ENCODE measurements around the gene SLC2A4RG. TPM values are rescaled to one million over a fixed set of nuclear protein-coding genes. Genes with fewer than 3 reads are reported as not detected.

Gene SLC2A4RG
- total and polyA plus RNA-seq, 2 of the 13 experiments (the other 11 are each of a cell fraction or from before 2014, with no cell fraction given): 91.4 to 95.9 TPM

- TF ChIP-seq HNRNPLL (IDR thresholded peaks at IDR 0.05; ENCODE audit: low read depth, low read length, poor library complexity, severe bottlenecking) (no peak), ZNF333 (CRISPR knock-in tag; IDR thresholded peaks at IDR 0.05; ENCODE audit: borderline replicate concordance) (no peak), HMGXB3 (CRISPR knock-in tag; IDR thresholded peaks at IDR 0.05; ENCODE audit: borderline replicate concordance) (no peak), SATB2 (CRISPR knock-in tag; IDR thresholded peaks at IDR 0.05) (no peak), ZNF567 (CRISPR knock-in tag; IDR thresholded peaks at IDR 0.05; ENCODE audit: borderline replicate concordance) (no peak), SAP130 (CRISPR knock-in tag; IDR thresholded peaks at IDR 0.05; ENCODE audit: low read depth) (peak; percentile 75), MED8 (CRISPR knock-in tag; IDR thresholded peaks at IDR 0.05; ENCODE audit: insufficient replicate concordance) (no peak), GMEB1 (CRISPR knock-in tag; IDR thresholded peaks at IDR 0.05; ENCODE audit: borderline replicate concordance) (no peak), ZKSCAN5 (CRISPR knock-in tag; IDR thresholded peaks at IDR 0.05) (no peak), HMG20B (CRISPR knock-in tag; conservative IDR thresholded peaks at IDR 0.05) (no peak), MIXL1 (CRISPR knock-in tag; IDR thresholded peaks at IDR 0.05) (no peak), MED1 (CRISPR knock-in tag; IDR thresholded peaks at IDR 0.05) (peak; percentile 78), ZNF800 (CRISPR knock-in tag; IDR thresholded peaks at IDR 0.05) (no peak; the same call in 1 of the 2 replicates), PHF21A (CRISPR knock-in tag; IDR thresholded peaks at IDR 0.05) (peak; percentile 78; the same call in 1 of the 2 replicates), ZBTB49 (CRISPR knock-in tag; IDR thresholded peaks at IDR 0.05; ENCODE audit: borderline replicate concordance) (no peak), SOX6 (IDR thresholded peaks at IDR 0.05) (no peak), SOX6 (CRISPR knock-in tag; IDR thresholded peaks at IDR 0.05) (peak; percentile 45), ZMYM4 (CRISPR knock-in tag; IDR thresholded peaks at IDR 0.05) (no peak), ZBTB7B (CRISPR knock-in tag; IDR thresholded peaks at IDR 0.05) (peak; percentile 91), ZNF468 (CRISPR knock-in tag; IDR thresholded peaks at IDR 0.05) (no peak)
Measured at GRCh38 chr20:63765082-63765873, 25.7 kb downstream of the SLC2A4RG start (continued).

Measured in HepG2 (cell line).